HG02884 (cell line): ENCODE measurements around the gene ANKRD42.
A peak's percentile ranks its signal among the peaks of the same experiment; 100 is the strongest.
"Not testable (repeated sequence)": the region's sequence is repeated elsewhere in the genome, so short reads cannot be mapped to it uniquely, and the experiment has no call there.

ENCODE experiments used
- ATAC-seq: cut with Tn5 transposase; IDR thresholded peaks from one replicate; pipeline ENCODE4 v1.9.1; 2021; ENCODE audit warnings: mild to moderate bottlenecking, moderate library complexity; ENCODE audit not compliant: unreplicated experiment

Gene ANKRD42

GRCh38 chr11:83172551-83172950 is 21.0 kb upstream of the ANKRD42 start:
- ATAC-seq, result no peak

- ATAC-seq, result no peak
Measured at GRCh38 chr11:83174008-83174407, 19.5 kb upstream of the ANKRD42 start.

- no peak for ATAC-seq
Measured at GRCh38 chr11:83175815-83176214, 17.7 kb upstream of the ANKRD42 start.

GRCh38 chr11:83181815-83182214 is 11.7 kb upstream of the ANKRD42 start:
- ATAC-seq, result no peak

- ATAC-seq, result no peak
Measured at GRCh38 chr11:83185767-83186166, 7.7 kb upstream of the ANKRD42 start.

- no peak for ATAC-seq
Measured at GRCh38 chr11:83187465-83187864, 6.0 kb upstream of the ANKRD42 start.

GRCh38 chr11:83191491-83191890 is 2.0 kb upstream of the ANKRD42 start:
- no peak for ATAC-seq

- ATAC-seq, result no peak
Measured at GRCh38 chr11:83191986-83192385, 1.5 kb upstream of the ANKRD42 start.

GRCh38 chr11:83192606-83193245 is 786 bp upstream of the ANKRD42 start:
- no peak for ATAC-seq

GRCh38 chr11:83194281-83195142 is 1.0 kb downstream of the ANKRD42 start:
- ATAC-seq, result peak; percentile 49

GRCh38 chr11:83195143-83195466 is 1.6 kb downstream of the ANKRD42 start:
- ATAC-seq, result no peak

GRCh38 chr11:83195649-83196048 is 2.1 kb downstream of the ANKRD42 start:
- no peak for ATAC-seq

- no peak for ATAC-seq
Measured at GRCh38 chr11:83200035-83200434, 6.5 kb downstream of the ANKRD42 start.

GRCh38 chr11:83205608-83206185 is 12.2 kb downstream of the ANKRD42 start:
- ATAC-seq, result no peak

- ATAC-seq, result no peak
Measured at GRCh38 chr11:83206221-83206620, 12.7 kb downstream of the ANKRD42 start.

- not testable (repeated sequence) for ATAC-seq
Measured at GRCh38 chr11:83206771-83207382, 13.4 kb downstream of the ANKRD42 start.

GRCh38 chr11:83219095-83219494 is 25.6 kb downstream of the ANKRD42 start:
- no peak for ATAC-seq

GRCh38 chr11:83220260-83220659 is 26.7 kb downstream of the ANKRD42 start:
- no peak for ATAC-seq

GRCh38 chr11:83221694-83222093 is 28.2 kb downstream of the ANKRD42 start:
- no peak for ATAC-seq

- no peak for ATAC-seq
Measured at GRCh38 chr11:83222499-83222898, 29.0 kb downstream of the ANKRD42 start.

GRCh38 chr11:83223457-83223856 is 29.9 kb downstream of the ANKRD42 start:
- ATAC-seq, result no peak

- ATAC-seq, result no peak
Measured at GRCh38 chr11:83235825-83236224, 42.3 kb downstream of the ANKRD42 start.
